ENCODE data around the gene SGMS1. TPM values are rescaled to one million over a fixed set of nuclear protein-coding genes. Genes with fewer than 3 reads are reported as not detected.
"Not testable (repeated sequence)": the region's sequence is repeated elsewhere in the genome, so short reads cannot be mapped to it uniquely, and the experiment has no call there.

Gene SGMS1
- total RNA-seq, 1 donor from 2014 or later: 128 TPM

DNA sequence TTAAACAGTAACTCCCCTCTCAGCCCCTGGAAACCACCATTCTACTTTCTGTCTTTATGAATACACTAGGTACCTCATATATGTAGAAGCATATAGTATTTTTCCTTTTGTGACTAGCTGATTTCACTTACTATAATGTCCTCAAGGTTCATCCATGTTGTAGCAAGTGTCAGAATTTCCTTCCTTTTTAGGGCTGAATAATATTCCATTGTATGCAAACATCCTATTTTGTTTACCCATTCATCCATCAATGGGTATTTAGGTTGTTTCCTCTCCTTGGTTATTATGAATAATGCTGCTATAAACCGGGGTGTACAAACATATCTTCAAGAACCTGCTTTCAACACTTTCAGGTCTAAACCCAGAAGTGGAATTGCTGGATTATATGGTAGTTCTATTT is 125.3 kb downstream of the SGMS1 start:
- TF ChIP-seq, protein P1, sequence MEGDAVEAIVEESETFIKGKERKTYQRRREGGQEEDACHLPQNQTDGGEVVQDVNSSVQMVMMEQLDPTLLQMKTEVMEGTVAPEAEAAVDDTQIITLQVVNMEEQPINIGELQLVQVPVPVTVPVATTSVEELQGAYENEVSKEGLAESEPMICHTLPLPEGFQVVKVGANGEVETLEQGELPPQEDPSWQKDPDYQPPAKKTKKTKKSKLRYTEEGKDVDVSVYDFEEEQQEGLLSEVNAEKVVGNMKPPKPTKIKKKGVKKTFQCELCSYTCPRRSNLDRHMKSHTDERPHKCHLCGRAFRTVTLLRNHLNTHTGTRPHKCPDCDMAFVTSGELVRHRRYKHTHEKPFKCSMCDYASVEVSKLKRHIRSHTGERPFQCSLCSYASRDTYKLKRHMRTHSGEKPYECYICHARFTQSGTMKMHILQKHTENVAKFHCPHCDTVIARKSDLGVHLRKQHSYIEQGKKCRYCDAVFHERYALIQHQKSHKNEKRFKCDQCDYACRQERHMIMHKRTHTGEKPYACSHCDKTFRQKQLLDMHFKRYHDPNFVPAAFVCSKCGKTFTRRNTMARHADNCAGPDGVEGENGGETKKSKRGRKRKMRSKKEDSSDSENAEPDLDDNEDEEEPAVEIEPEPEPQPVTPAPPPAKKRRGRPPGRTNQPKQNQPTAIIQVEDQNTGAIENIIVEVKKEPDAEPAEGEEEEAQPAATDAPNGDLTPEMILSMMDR (IDR thresholded peaks at IDR 0.05): no peak
- H3K36me3 ChIP-seq: no peaks in the 10 kb centered on the region
- DNase-seq (ENCODE audit: low spot score in 2 of 2): no peak
- no peak overlapping the region for H3K4me3 ChIP-seq
- H3K27ac ChIP-seq: peak overlapping the region; percentile 68 to 78
- H3K9me3 ChIP-seq: no peaks in the 10 kb centered on the region
- H3K4me1 ChIP-seq: peaks cover 0 to 11% of the 10 kb centered on the region in 2 donors
- intact Hi-C loops (cut with DNase I): loop anchor here (5.0 to 10.0 kb wide), 5 partner anchors 59 to 174 kb away; partner anchors contain the start of gene SGMS1
- H3K27me3 ChIP-seq: no peaks in the 10 kb centered on the region

DNA sequence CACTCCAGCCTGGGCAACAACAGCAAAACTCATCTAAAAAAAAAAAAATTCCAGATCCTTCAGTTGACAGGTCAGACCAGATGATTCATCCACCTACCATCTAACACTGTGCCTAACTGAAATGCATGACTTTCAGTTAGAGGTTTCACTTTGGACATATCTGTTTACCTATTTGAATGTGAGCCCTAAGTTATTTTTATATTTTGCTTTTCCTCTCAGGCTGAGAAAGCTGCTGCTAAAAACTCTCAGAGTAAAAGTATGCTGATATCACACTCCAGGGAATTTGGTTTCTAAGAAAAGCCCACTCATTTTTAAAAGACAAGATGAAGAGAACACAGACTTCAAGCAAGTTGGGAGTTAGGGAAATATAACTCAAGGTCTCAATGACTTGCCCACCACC is 126.0 kb downstream of the SGMS1 start:
- intact Hi-C loops (cut with DNase I): loop anchor here (5.0 to 10.0 kb wide), 5 partner anchors 60 to 173 kb away; partner anchors contain the start of gene SGMS1
- H3K4me3 ChIP-seq: peak overlapping the region in 1 of 2 donors; percentile 28

DNA sequence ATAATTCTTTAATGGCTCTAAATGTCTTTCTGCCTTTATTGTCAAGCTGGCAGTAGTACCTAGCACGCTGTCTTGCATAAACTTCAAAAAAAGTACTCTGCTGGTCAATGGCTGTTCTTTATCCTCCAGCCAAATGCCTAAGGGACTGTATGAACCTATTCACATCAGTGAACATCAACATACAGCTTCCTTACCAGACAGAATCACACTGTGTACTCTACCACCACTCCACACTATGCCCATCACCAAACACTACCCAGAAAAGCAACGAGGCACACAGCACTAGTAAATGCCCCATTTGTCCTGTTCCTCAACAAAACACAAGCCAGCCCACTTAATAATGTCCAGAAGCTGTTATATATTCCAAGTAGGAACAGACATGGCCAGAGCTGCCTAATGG is 127.5 kb downstream of the SGMS1 start:
- no peak overlapping the region for H3K4me3 ChIP-seq
- peaks cover 0 to 5% of the 10 kb centered on the region in 2 donors for H3K4me1 ChIP-seq
- H3K27me3 ChIP-seq: no peaks in the 10 kb centered on the region
- no peak overlapping the region for H3K27ac ChIP-seq
- no peak for DNase-seq (ENCODE audit: low spot score in 2 of 2)
- no peaks in the 10 kb centered on the region for H3K9me3 ChIP-seq
- TF ChIP-seq, protein P1 (IDR thresholded peaks at IDR 0.05): no peak
- intact Hi-C loops (cut with DNase I): loop anchor here (5.0 to 10.0 kb wide), 5 partner anchors 61 to 171 kb away; partner anchors contain the start of gene SGMS1
- no peaks in the 10 kb centered on the region for H3K36me3 ChIP-seq

More for the DNA sequence above, 126.0 kb downstream of the SGMS1 start:
- DNase-seq (ENCODE audit: low spot score in 2 of 2): no peak
- Histone ChIP-seq H3K27me3 (no peaks in the 10 kb centered on the region), H3K4me1 (peaks cover 0 to 11% of the 10 kb centered on the region in 2 donors), H3K9me3 (no peaks in the 10 kb centered on the region), H3K36me3 (no peaks in the 10 kb centered on the region), H3K27ac (peak overlapping the region; percentile 68 to 78)
- TF ChIP-seq, protein P1 (IDR thresholded peaks at IDR 0.05): no peak

DNA sequence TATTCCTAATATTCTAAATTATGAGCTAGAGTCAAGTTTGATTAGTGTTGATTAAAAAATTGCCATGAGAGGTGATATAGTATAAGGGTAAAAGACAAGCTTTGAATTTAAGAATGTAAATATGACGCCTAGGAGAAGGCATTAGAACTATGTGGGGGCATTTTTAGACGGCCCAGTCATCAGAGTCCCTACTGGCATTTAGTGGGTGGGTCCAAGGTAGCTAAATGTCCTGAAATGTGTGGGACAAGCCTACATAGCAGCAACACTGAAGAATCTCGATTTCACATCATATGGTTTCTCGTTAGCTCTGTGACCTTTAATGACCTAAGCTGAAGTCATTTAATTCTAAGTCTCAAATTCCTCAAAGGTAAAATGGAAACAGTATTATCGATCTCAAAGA is 133.5 kb downstream of the SGMS1 start:
- Histone ChIP-seq H3K4me3 (no peak overlapping the region), H3K36me3 (no peaks in the 10 kb centered on the region), H3K27me3 (no peaks in the 10 kb centered on the region), H3K9me3 (no peaks in the 10 kb centered on the region), H3K27ac (no peak overlapping the region), H3K4me1 (no peaks in the 10 kb centered on the region)
- TF ChIP-seq, protein P1 (IDR thresholded peaks at IDR 0.05): no peak
- intact Hi-C loops (cut with DNase I): loop anchor here (10.0 kb wide), 1 partner anchor 165 kb away; no protein-coding TSS in a partner anchor
- no peak for DNase-seq (ENCODE audit: low spot score in 2 of 2)

DNA sequence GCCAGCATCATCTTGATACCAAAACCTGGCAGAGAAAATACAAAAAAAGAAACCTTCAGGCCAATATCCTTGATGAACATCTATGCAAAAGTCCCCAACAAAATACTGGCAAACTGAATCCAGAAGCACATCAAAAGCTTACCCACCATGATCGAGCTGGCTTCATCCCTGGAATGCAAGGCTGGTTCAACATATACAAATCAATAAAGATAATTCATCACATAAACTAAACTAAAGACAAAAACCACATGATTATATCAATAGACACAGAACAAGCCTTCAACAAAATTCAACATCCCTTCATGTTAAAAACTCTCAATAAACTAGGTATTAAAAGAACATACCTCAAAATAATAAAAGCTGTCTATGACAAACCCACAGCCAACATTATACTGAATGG is 139.2 kb downstream of the SGMS1 start:
- intact Hi-C loops (cut with DNase I); H3K36me3 ChIP-seq; DNase-seq (ENCODE audit: low spot score in 2 of 2); H3K27ac ChIP-seq; H3K4me1 ChIP-seq; H3K27me3 ChIP-seq; H3K4me3 ChIP-seq: not testable (repeated sequence)
- H3K9me3 ChIP-seq: peaks cover 10 to 17% of the 10 kb centered on the region in 2 donors

DNA sequence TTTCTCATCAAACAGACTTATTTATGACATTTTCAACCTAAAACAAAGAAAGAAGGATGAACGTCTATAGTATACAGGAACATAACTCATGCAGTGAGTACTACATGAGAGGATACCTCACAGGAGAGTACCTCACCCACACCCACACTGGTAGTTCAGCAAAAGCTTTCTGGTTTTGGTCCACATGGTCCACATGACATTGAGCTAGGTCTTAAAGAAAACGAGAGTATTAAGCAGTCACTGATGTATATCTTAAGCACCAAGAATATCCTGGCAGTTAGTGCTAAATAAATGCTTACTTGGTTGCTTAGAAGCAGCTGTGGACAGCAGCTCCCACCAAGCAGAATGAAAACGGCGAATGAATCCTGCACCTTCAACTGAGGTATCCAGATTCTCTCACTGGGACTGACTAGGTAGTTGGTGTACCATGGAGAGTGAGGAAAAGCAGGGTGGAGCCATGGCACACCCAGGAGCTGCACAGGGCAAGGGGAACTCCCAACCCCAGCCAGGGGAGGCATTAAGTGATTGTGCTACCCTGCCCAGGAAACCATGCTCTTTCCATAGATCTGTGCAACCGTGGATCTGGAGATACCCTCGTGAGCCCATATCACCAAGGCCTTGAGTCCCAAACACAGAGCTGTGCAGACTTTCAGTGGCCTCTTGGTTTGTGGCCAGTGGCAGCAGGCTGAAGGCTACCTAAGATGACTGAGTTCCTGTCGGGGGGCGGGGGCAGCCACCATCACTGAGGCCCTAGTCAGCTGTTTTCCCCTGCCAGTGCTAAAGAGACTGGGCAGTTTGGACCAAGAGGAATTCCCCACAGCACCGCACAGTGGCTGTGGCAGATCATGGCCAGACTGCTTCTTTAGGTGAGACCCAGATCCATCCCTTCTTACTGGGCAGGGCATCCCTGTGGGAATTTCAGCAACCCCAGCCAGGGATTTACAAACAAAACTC is 143.4 kb downstream of the SGMS1 start:
- Histone ChIP-seq H3K9me3 (peaks cover 10 to 17% of the 10 kb centered on the region in 2 donors), H3K27ac (no peak overlapping the region), H3K4me1 (no peaks in the 10 kb centered on the region), H3K36me3 (no peaks in the 10 kb centered on the region), H3K4me3 (no peak overlapping the region), H3K27me3 (no peaks in the 10 kb centered on the region)
- intact Hi-C loops (cut with DNase I): no loop called here
- no peak for DNase-seq (ENCODE audit: low spot score in 2 of 2)
- TF ChIP-seq, protein P1 (IDR thresholded peaks at IDR 0.05): no peak

Measured in ascending aorta (tissue), 2 donors.